ENCODE results near the gene CCDC88A. TPM values are rescaled to one million over a fixed set of nuclear protein-coding genes. Genes with fewer than 3 reads are reported as not detected.
A peak's percentile ranks its signal among the peaks of the same experiment; 100 is the strongest.
"Not testable (repeated sequence)": the region's sequence is repeated elsewhere in the genome, so short reads cannot be mapped to it uniquely, and the experiment has no call there.

Gene CCDC88A
- total RNA-seq, 2 experiments from 2014 or later: 11.0 to 12.9 TPM

DNA sequence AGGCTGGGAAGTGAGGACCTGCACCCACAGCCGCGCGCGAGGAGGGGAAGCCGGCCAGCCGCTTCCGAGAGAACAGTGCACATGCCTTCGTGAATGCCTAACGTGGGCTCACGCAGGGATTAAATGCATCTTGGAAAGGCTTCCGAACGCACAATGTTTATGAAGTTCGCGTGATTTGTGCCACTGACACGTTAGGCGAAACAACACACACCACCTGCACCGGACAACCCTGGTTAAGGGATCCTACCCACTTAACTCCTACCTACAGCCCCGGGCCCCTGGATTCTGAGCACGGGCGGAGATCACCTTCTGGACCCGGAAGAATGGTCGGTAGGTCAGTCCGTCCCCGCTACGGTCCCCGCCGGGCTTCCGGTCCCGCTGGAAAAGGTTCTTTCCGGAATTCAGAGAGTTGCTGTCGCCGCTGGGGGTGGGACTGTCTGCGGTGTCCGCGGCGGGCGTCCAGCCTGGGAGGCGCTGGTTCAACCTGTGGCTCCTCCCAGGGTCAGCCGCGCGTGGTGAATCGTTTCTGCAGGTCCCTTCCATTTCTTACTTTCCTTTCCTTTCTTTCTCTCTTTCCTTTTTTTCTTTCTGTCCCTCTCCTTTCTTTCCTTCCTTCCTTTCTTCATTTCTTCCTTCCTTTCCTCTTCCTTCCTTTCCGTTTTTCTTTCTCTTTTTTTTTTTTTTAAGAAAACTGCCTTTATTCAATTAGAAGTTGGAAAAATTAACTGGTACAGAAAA is 150.6 kb downstream of the CCDC88A start, which contains the start of gene MTIF2:
Gene MTIF2 (minus strand): TSS at position 325 of the 738 bp plus-strand sequence. CDS start 5,373 bp downstream, outside the sequence.
- Histone ChIP-seq H3K9me3 (ENCODE audit: control insufficient read depth in 1 of 2, insufficient read depth in 1 of 2, low read length in 2 of 2) (no peaks in the 10 kb centered on the region), H3K4me3 (ENCODE audit: low read length) (peak within 1 kb of the TSS; percentile 87), H3K4me1 (ENCODE audit: insufficient read depth, low read length) (peaks cover 15% of the 10 kb centered on the region), H3K27me3 (ENCODE audit: control insufficient read depth in 1 of 2, insufficient read depth in 2 of 2, low read length in 2 of 2) (no peaks in the 10 kb centered on the region), H3K36me3 (ENCODE audit: insufficient read depth, low read length) (peaks cover 4% of the 10 kb centered on the region), H3K27ac (ENCODE audit: low read depth in 1 of 2, low read length in 2 of 2) (peak within 1 kb of the TSS; percentile 66 to 84)
- Mint-ChIP-seq H3K27me3 (no peaks in the 10 kb centered on the region), H3K4me1 (ENCODE audit: low read depth) (peaks cover 19% of the 10 kb centered on the region), H3K36me3 (ENCODE audit: low read depth) (peaks cover 35% of the 10 kb centered on the region), H3K27ac (peak within 1 kb of the TSS; percentile 95), H3K9me3 (no peaks in the 10 kb centered on the region), H3K4me3 (peak within 1 kb of the TSS; percentile 96)
- ChIA-PET CTCF (interaction anchor here (0.6 kb wide), 1 partner anchor 254 kb away, joined by 4 read pairs; no protein-coding TSS in a partner anchor), POLR2A (interaction anchor here (0.9 to 2.1 kb wide), 7 partner anchors 10 to 251 kb away, joined by 3 to 7 read pairs (median 6); partner anchors contain the start of genes CFAP36, CLHC1 and RPS27A)
- intact Hi-C loops (cut with DNase I, micrococcal nuclease): loop anchor here (1.0 to 10.0 kb wide), 4 partner anchors 14 to 346 kb away; partner anchors contain the start of genes CCDC88A (in 1 of the 2), CLHC1 (in 1 of the 2), PPP4R3B (in 1 of the 2) and RPS27A (in 1 of the 2)
- peak; percentile 68 to 93 (median 82) for DNase-seq
- TF ChIP-seq, protein P1, sequence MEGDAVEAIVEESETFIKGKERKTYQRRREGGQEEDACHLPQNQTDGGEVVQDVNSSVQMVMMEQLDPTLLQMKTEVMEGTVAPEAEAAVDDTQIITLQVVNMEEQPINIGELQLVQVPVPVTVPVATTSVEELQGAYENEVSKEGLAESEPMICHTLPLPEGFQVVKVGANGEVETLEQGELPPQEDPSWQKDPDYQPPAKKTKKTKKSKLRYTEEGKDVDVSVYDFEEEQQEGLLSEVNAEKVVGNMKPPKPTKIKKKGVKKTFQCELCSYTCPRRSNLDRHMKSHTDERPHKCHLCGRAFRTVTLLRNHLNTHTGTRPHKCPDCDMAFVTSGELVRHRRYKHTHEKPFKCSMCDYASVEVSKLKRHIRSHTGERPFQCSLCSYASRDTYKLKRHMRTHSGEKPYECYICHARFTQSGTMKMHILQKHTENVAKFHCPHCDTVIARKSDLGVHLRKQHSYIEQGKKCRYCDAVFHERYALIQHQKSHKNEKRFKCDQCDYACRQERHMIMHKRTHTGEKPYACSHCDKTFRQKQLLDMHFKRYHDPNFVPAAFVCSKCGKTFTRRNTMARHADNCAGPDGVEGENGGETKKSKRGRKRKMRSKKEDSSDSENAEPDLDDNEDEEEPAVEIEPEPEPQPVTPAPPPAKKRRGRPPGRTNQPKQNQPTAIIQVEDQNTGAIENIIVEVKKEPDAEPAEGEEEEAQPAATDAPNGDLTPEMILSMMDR (IDR thresholded peaks at IDR 0.05): no peak
- peak; percentile 86 for ATAC-seq (ENCODE audit: poor library complexity)

DNA sequence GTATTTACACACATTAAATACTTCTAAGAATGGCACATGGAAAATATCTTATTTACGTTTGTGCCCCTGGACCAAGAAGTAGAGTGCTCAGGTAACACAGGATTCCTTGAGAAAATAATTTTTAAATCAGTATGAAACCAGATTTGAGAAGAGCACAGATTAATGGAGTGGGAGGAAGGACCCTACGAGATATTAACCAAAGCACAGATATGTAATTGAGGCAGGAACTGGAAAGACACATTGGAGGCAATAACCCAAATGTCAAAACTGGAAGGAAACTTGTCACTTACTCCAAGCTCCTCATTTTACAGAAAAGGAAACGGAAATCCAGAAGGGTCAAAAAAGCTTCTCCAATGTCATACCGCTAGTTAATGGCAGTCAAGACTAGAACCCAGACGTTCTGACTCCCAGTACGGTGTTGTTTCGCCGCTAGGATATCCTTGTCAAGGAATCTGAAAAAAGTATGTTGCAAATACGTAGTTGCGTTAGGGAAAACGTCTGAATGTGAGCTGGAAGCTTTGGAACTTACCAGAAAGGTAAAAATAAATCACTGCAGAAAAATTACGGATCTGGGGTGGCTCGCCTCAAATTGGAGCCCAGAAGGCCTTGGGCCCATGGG is 151.3 kb downstream of the CCDC88A start:
- Histone ChIP-seq H3K9me3 (ENCODE audit: control insufficient read depth in 1 of 2, insufficient read depth in 1 of 2, low read length in 2 of 2) (no peaks in the 10 kb centered on the region), H3K27ac (ENCODE audit: low read depth in 1 of 2, low read length in 2 of 2) (peak overlapping the region; percentile 66 to 84), H3K4me3 (ENCODE audit: low read length) (peak overlapping the region; percentile 87), H3K36me3 (ENCODE audit: insufficient read depth, low read length) (peaks cover 11% of the 10 kb centered on the region), H3K27me3 (ENCODE audit: control insufficient read depth in 1 of 2, insufficient read depth in 2 of 2, low read length in 2 of 2) (no peaks in the 10 kb centered on the region), H3K4me1 (ENCODE audit: insufficient read depth, low read length) (peaks cover 15% of the 10 kb centered on the region)
- CTCF ChIA-PET: no interaction called here
- TF ChIP-seq, protein P1 (IDR thresholded peaks at IDR 0.05): no peak
- POLR2A ChIA-PET: interaction anchor here (0.9 to 2.1 kb wide), 4 partner anchors 9 to 252 kb away, joined by 4 to 7 read pairs (median 5); partner anchors contain the start of genes CFAP36, CLHC1 and RPS27A
- Mint-ChIP-seq H3K4me3 (peak overlapping the region; percentile 96), H3K4me1 (ENCODE audit: low read depth) (peaks cover 19% of the 10 kb centered on the region), H3K27ac (peak overlapping the region; percentile 95), H3K9me3 (no peaks in the 10 kb centered on the region), H3K27me3 (no peaks in the 10 kb centered on the region), H3K36me3 (ENCODE audit: low read depth) (peaks cover 42% of the 10 kb centered on the region)
- DNase-seq (peak in 1 of 14 experiments; percentile 6), ATAC-seq (ENCODE audit: poor library complexity) (peak; percentile 12)
- intact Hi-C loops (cut with DNase I, micrococcal nuclease): loop anchor here (1.0 to 10.0 kb wide), 4 partner anchors 14 to 346 kb away; partner anchors contain the start of genes CCDC88A (in 1 of the 2), CLHC1 (in 1 of the 2), PPP4R3B (in 1 of the 2) and RPS27A (in 1 of the 2)

DNA sequence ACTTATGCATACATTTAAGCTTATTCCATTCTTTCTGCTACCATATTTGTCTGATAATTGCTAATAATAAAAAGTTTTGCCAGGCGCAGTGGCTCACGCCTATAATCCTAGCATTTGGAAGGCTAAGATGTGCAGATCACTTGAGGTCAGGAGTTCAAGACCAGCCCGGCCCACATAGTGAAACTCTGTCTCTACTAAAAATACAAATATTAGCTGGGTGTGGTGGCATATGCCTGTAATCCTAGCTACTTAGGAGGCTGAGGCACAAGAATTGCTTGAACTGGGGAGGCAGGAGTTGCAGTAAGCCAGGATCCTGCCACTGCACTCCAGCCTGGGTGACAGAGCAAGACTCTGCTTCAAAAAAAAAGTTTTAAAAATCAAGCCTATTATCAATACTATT is 160.1 kb downstream of the CCDC88A start:
- H3K4me1 Mint-ChIP-seq (ENCODE audit: low read depth); H3K27ac ChIP-seq (ENCODE audit: low read depth in 1 of 2, low read length in 2 of 2); H3K4me1 ChIP-seq (ENCODE audit: insufficient read depth, low read length); H3K27me3 ChIP-seq (ENCODE audit: control insufficient read depth in 1 of 2, insufficient read depth in 2 of 2, low read length in 2 of 2); H3K9me3 ChIP-seq (ENCODE audit: control insufficient read depth in 1 of 2, insufficient read depth in 1 of 2, low read length in 2 of 2); H3K4me3 Mint-ChIP-seq; CTCF ChIA-PET; H3K4me3 ChIP-seq (ENCODE audit: low read length); H3K27me3 Mint-ChIP-seq; intact Hi-C loops (cut with DNase I, micrococcal nuclease); H3K27ac Mint-ChIP-seq; DNase-seq; H3K9me3 Mint-ChIP-seq; ATAC-seq (ENCODE audit: poor library complexity): not testable (repeated sequence)
- H3K36me3 ChIP-seq (ENCODE audit: insufficient read depth, low read length): peaks cover 45% of the 10 kb centered on the region
- peaks cover 60% of the 10 kb centered on the region for H3K36me3 Mint-ChIP-seq (ENCODE audit: low read depth)
- POLR2A ChIA-PET: interaction anchor here (0.6 to 1.0 kb wide), 3 partner anchors 9 to 34 kb away, joined by 3 to 4 read pairs (median 3); no protein-coding TSS in a partner anchor
